TTC549 (cell line): ENCODE measurements around the gene INVS.

ENCODE experiments used
- FAIRE-seq: peaks from 2 replicates; lab custom pipeline; 2012; peaks lifted over from hg19 to GRCh38; lab: Jason Lieb, UNC

Gene INVS

GRCh38 chr9:100340224-100340623 is 241.2 kb downstream of the INVS start:
- no peak for FAIRE-seq

GRCh38 chr9:100341889-100342288 is 242.8 kb downstream of the INVS start:
- no peak for FAIRE-seq

GRCh38 chr9:100346836-100347235 is 247.8 kb downstream of the INVS start:
- FAIRE-seq = no peak

- no peak for FAIRE-seq
These were observed 251.1 kb downstream of the INVS start for GRCh38 chr9:100350188-100350587.
